ENCODE results near the gene GTF3C1.

GRCh38 chr16:27579087-27579980 lies 29.6 kb upstream of the GTF3C1 start:
- TF ChIP-seq POLR2A (IDR thresholded peaks at IDR 0.05) (no peak), POLR2AphosphoS5 (IDR thresholded peaks at IDR 0.05) (no peak), CTCF (IDR thresholded peaks at IDR 0.05) (no peak)
